NCI-H82 (cell line): ENCODE results near the gene PRORP.
"Not testable (repeated sequence)": the region's sequence is repeated elsewhere in the genome, so short reads cannot be mapped to it uniquely, and the experiment has no call there.

Experiments
- DNase-seq: peaks from one replicate; lab custom pipeline; 2025; lab: John Stamatoyannopoulos, UW

The PRORP gene

GRCh38 chr14:35138585-35138984 lies 16.2 kb downstream of the PRORP start:
- no peak for DNase-seq

DNA sequence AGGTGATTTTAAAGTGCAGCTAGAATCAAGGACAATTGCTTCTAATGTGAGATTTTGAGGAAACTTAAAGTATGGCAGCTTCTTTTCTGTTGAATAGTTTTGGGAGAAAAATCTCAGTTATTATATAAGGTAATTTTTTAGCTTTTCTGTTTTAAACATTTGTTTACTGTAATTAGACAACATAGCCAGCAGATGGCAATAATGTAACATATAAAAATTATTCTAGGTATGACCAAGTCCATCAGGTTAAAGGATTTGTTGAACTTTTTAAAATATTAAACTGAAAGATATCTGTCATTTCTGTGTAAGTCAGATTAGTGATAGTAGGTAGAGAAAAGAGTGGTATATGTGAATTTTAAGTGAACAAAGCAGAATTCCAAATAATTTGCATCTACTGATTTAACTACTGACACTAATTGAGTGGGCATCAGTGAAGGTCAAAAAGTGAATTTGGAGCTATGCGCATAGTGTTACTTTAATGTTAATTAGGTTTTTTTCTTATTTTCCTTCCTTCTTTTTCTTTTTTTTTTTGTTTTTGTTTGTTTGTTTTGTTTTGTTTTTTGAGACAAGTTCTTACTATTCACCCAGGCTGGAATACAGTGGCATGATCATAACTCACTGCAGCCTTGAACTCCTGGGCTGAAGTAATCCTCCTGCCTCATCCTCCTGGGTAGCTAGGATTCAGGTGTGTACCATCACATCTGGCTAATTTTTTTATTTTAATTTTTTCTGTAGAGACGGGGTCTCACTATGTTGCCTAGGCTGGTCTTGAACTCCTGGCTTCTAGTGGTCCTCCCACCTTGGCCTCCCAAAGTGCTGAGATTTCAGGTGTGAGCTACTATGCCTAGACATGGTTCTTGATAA lies 18.6 kb downstream of the PRORP start:
- DNase-seq, result peak; percentile 48

DNA sequence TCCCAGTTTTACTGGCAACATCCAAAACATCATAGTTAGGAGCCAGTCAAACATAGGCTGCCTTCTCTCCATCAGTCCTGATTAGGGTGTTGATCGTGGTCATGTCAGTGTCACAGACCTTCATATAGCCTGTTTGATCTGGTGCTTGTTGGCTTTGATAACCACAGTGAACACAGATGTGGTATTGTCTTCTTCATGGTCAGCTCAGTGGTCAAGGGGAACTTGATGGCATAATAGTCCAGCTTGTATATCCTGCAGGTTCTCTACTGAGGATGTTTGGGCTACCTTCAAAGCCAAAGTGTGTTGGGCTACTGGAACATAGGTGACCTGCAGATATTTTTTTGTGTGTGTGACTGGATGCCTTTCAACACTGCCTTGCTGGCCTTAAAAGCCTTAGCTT lies 21.7 kb downstream of the PRORP start:
- DNase-seq, result no peak

- no peak for DNase-seq
These were observed 24.4 kb downstream of the PRORP start for GRCh38 chr14:35146711-35147149.

GRCh38 chr14:35147186-35147585 lies 24.8 kb downstream of the PRORP start:
- DNase-seq, result no peak

DNA sequence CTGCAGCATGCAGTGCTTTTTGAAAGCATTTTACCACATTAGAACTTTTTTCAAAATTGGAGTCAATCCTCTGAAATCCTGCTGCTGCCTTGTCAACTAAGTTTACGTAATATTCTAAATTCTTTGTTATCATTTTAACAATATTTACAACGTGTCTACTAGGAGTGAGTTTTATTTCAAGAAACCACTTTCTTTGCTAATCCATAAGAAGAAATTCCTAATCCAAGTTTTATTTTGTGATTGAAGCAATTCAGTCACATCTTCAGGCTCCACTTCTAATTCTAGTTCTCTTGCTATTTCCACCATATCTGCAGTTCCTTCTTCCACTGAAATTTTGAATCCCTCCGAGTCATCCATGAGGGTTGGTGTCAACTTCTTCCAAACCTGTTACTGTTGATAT lies 25.4 kb downstream of the PRORP start:
- no peak for DNase-seq

- DNase-seq, result no peak
These were observed 26.9 kb downstream of the PRORP start for GRCh38 chr14:35149239-35149638.

DNA sequence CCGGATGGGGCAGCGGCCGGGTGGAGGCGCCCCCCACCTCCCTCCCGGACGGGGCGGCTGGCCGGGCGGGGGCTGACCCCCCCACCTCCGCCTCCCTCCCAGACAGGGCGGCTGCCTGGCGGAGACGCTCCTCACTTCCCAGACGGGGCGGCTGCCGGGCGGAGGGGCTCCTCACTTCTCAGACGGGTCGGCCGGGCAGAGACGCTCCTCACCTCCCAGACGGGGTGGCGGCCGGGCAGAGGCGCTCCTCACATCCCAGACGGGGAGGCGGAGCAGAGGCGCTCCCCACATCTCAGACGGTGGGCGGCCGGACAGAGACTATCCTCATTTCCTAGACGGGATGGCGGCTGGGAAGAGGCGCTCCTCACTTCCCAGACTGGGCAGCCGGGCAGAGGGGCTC lies 30.2 kb downstream of the PRORP start:
- not testable (repeated sequence) for DNase-seq

DNA sequence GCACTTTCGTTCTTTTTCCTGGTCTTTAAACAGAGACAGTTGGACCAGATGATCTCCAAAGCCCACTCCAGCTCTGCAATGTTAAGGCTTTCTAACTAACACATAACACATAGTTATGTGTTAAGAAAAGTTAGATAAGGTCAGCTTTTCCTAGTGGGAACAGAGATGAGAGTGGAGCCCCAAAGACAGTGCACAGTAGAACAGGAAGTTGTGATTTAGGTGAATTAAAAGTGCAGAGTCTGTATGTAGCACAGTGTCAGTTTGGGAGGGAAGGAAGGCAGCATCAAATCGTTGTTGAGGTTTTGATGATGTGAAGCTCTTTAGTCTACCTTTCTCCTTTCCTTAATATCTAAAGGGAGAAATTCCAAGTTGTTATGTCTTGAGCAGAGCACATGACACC lies 31.7 kb downstream of the PRORP start:
- no peak for DNase-seq

- no peak for DNase-seq
These were observed 33.6 kb downstream of the PRORP start for GRCh38 chr14:35155962-35156361.

- DNase-seq, result no peak
These were observed 36.1 kb downstream of the PRORP start for GRCh38 chr14:35158491-35158890.

DNA sequence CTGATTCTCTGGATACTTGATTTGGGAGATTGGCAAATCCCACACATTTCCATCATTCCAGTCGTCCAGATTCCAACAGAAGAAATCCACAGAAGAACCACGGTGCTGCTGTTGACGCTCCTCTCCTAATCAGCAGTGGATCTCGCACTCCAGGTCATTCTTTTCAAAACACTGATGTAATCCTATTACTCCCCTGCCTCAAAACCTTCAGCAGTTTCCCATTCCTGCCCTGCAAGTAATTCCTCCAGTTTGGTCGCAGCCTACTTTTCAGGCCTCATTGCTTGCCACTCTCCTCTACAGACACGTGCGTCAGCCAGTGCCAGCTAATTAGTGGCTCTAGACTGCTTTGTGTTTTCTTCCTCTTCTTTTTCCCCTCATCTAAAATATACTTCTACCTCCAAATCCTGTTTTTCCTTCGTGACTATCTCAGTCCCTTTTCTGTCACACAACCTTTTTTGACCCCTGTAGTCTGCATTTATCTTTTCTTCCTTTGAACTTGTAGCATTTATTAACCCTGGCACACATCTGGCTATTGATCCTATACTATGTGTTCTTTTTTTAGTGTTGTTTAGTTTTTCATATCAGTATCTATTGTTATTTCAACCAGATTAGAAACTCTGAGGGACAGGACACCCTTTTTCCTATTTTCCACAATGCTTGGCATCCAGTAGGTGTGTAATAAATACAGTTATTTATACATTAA lies 36.8 kb downstream of the PRORP start:
- peak; percentile 60 for DNase-seq

- no peak for DNase-seq
These were observed 37.5 kb downstream of the PRORP start for GRCh38 chr14:35159742-35160409.

DNA sequence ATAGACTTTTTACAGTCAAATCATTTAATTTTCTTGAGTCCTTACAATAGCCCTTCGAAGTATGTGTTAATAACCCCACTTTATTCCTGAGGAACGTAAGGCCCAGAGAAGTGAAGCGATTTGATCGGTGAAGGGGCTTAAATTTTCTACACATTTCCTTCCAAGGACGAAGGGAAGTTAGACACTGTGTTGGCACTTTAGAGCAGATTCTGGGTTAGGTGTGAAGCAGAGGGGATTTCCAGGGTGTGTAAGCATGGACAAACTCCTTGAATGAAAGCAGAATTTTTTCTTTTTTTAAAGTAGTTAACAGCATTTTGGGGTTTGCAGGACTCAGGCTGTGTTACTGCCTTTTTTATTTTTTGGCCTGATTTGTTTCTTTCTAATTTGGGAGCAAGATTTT lies 38.9 kb downstream of the PRORP start:
- DNase-seq, result no peak

GRCh38 chr14:35163384-35163783 lies 41.0 kb downstream of the PRORP start:
- DNase-seq, result no peak

- no peak for DNase-seq
These were observed 42.5 kb downstream of the PRORP start for GRCh38 chr14:35164849-35165248.

- DNase-seq, result no peak
These were observed 45.1 kb downstream of the PRORP start for GRCh38 chr14:35167496-35167895.
